Kidney (tissue), 14 donors: ENCODE data around the gene PDLIM5. TPM values are rescaled to one million over a fixed set of nuclear protein-coding genes. Genes with fewer than 3 reads are reported as not detected.

Experiments
- DNase-seq, 5 donors: peaks; one replicate each; pipeline ENCODE4 v3.0.0-alpha.2; 2013 to 2020
- FAIRE-seq: peaks from 2 replicates; lab custom pipeline; 2012; peaks lifted over from hg19 to GRCh38; lab: Jason Lieb, UNC
- H3K27ac ChIP-seq, 2 donors: one replicate each; pipeline ENCODE4 v1.7.0; 2013; ENCODE audit warnings: low read depth in 2 of 2, low read length in 2 of 2, inconsistent platforms in 1 of 2
- H3K27me3 ChIP-seq: one replicate; pipeline ENCODE4 v1.7.1; 2013; ENCODE audit warnings: low read length, inconsistent platforms; ENCODE audit not compliant: control insufficient read depth, insufficient read depth
- H3K36me3 ChIP-seq, 3 donors: one replicate each; pipeline versions ENCODE4 v1.7.0 to v1.7.1; 2013; ENCODE audit warnings: low read length in 3 of 3, control low read depth in 1 of 3, inconsistent platforms in 1 of 3; ENCODE audit not compliant: insufficient read depth in 3 of 3, control insufficient read depth in 2 of 3
- H3K4me1 ChIP-seq, 3 donors: one replicate each; pipeline versions ENCODE4 v1.7.0 to v1.7.1; 2013; ENCODE audit warnings: low read length in 3 of 3, inconsistent platforms in 1 of 3, low read depth in 1 of 3; ENCODE audit not compliant: control insufficient read depth in 2 of 3, insufficient read depth in 2 of 3
- H3K4me3 ChIP-seq, 3 donors: one replicate each; pipeline versions ENCODE4 v1.7.0 to v1.8.1; 2013; ENCODE audit warnings: low read length in 3 of 3, control low read depth in 1 of 3, inconsistent platforms in 1 of 3
- H3K9ac ChIP-seq, 3 donors: one replicate each; pipeline versions ENCODE4 v1.7.0 to v1.7.1; 2013; ENCODE audit warnings: low read length in 3 of 3, control low read depth in 1 of 3, inconsistent platforms in 1 of 3
- H3K9me3 ChIP-seq, 3 donors: one replicate each; pipeline versions ENCODE4 v1.7.0 to v1.7.1; 2013; ENCODE audit warnings: low read length in 3 of 3, control low read depth in 1 of 3, inconsistent platforms in 1 of 3; ENCODE audit not compliant: control insufficient read depth in 2 of 3, insufficient read depth in 1 of 3
- CTCF ChIP-seq: IDR thresholded peaks from 3 replicates; pipeline ENCODE4 v1.5.1; 2012; ENCODE audit warnings: mild to moderate bottlenecking, moderate library complexity, borderline replicate concordance; ENCODE audit not compliant: insufficient read depth; ENCODE audit errors: extremely low read depth
- intact Hi-C: fragments of 100-400 bp; cut with DNase I; formaldehyde crosslinking; loops from one replicate; pipeline ENCODE4 v1.11.1; 2022
- polyA plus RNA-seq: library from polyadenylated mRNA; stranded (reverse); fragments of 350-450 nt; fragmentation: Illumina TruSeq; extraction: RNeasy Lipid Tissue Mini Kit (QIAGEN cat#74804); gene quantifications from one replicate; pipeline ENCODE4 v1.2.3, GENCODE V29; 2014; ENCODE audit warnings: low read depth, low replicate concordance; ENCODE audit not compliant: insufficient read depth
- total RNA-seq: library from RNA; stranded (reverse); fragmentation: NEBNext Ultra II Directional; extraction: Animal tissue kit (Norgen Biotek cat#: 25700); gene quantifications from one replicate; pipeline ENCODE4 v1.2.1, GENCODE V29; 2021
- donor health status: control.
- donor health status: control.
- donor health status: control.
- donor health status: control.
- donor health status: control.
- donor health status: DM: yes; HTN: yes; CAD: no.
- donor health status: Normal renal cell carcinoma (clear cell type).

PDLIM5 gene
- total and polyA plus RNA-seq, 2 donors from 2014 or later, result 24.3 to 167 TPM

- Histone ChIP-seq H3K4me3 (no peak overlapping the region), H3K9me3 (no peaks in the 10 kb centered on the region), H3K36me3 (no peaks in the 10 kb centered on the region), H3K27me3 (no peaks in the 10 kb centered on the region), H3K4me1 (no peaks in the 10 kb centered on the region), H3K9ac (no peak overlapping the region), H3K27ac (no peak overlapping the region)
- TF ChIP-seq CTCF, result no peak
- DNase-seq, result no peak
- intact Hi-C loops, result no loop called here
- no peak for FAIRE-seq
Measured at GRCh38 chr4:94442251-94442650, 9.5 kb upstream of the PDLIM5 start.

GRCh38 chr4:94446386-94446785 is 5.4 kb upstream of the PDLIM5 start:
- no peak overlapping the region for H3K27ac ChIP-seq
- intact Hi-C loops, result no loop called here
- H3K9ac ChIP-seq, result no peak overlapping the region
- DNase-seq, result no peak
- no peak overlapping the region for H3K4me3 ChIP-seq
- FAIRE-seq, result no peak
- TF ChIP-seq CTCF, result no peak
- H3K4me1 ChIP-seq, result peaks cover 0 to 10% (median 2%) of the 10 kb centered on the region in 3 donors
- H3K27me3 ChIP-seq, result no peaks in the 10 kb centered on the region
- H3K36me3 ChIP-seq, result no peaks in the 10 kb centered on the region
- H3K9me3 ChIP-seq, result no peaks in the 10 kb centered on the region

- no peak overlapping the region for H3K4me3 ChIP-seq
- no peaks in the 10 kb centered on the region for H3K36me3 ChIP-seq
- FAIRE-seq (no peak), DNase-seq (no peak)
- no peak overlapping the region for H3K9ac ChIP-seq
- intact Hi-C loops, result no loop called here
- H3K27ac ChIP-seq, result no peak overlapping the region
- TF ChIP-seq CTCF, result no peak
- H3K9me3 ChIP-seq, result no peaks in the 10 kb centered on the region
- no peaks in the 10 kb centered on the region for H3K27me3 ChIP-seq
- H3K4me1 ChIP-seq, result peaks cover 0 to 10% (median 2%) of the 10 kb centered on the region in 3 donors
Measured at GRCh38 chr4:94447754-94448411, 3.9 kb upstream of the PDLIM5 start.
